ENCODE results near the gene RREB1.
A peak's percentile ranks its signal among the peaks of the same experiment; 100 is the strongest.

The RREB1 gene

DNA sequence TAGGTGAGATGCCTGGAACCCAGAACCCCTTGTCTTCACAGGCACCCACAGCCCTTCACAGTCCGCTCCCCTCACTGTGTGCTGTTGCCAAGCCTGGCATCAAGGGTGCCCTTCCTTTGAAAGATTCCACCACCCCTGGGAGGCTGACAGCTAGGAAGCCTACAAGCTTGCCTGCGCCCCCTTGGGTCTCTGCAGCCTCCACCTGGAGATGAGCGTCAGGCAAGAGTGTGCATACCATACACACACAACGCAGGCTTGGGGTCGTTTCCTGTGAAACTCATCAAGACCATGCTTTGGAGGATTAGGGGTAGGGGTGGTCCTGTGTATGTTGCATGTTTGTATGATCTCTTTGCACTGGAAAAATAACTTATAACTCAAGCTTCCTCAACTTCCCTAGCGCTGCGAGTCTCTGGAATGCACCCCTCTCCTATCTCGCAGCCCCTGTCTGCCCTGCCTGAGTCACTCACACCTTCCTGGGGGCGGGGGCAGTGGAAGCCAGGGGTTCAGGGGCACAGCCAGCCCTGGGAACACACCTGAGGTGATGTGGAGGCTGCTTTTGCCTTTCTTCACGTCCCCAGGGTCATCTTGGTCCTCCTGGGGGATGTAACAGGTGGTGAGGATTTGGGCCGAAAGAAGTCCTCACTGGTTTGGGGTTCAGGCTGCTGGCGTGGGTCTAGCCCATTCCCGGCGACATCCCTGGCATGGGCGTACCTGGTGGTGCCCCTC lies 138.1 kb downstream of the RREB1 start:
- no peak for DNase-seq (ENCODE audit: low spot score)

DNA sequence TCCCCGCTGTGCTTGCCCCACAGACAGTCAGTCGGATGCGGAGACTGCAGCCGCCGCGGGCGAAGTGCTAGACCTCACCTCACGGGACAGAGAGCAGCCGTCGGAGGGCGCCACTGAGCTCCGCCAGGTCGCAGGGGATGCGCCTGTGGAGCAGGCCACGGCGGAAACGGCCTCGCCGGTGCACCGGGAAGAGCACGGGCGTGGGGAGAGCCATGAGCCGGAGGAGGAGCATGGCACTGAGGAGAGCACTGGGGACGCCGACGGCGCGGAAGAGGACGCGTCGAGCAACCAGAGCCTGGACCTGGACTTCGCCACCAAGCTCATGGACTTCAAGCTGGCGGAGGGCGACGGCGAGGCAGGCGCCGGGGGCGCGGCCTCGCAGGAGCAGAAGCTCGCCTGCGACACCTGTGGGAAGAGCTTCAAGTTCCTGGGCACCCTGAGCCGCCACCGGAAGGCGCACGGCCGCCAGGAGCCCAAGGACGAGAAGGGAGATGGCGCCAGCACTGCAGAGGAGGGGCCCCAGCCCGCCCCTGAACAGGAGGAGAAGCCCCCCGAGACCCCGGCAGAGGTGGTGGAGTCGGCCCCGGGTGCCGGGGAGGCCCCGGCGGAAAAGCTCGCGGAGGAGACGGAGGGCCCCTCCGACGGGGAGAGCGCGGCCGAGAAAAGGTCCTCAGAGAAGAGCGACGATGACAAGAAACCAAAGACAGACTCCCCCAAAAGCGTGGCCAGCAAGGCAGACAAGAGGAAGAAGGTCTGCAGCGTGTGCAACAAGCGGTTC lies 138.8 kb downstream of the RREB1 start:
- no peak for DNase-seq (ENCODE audit: low spot score)

DNA sequence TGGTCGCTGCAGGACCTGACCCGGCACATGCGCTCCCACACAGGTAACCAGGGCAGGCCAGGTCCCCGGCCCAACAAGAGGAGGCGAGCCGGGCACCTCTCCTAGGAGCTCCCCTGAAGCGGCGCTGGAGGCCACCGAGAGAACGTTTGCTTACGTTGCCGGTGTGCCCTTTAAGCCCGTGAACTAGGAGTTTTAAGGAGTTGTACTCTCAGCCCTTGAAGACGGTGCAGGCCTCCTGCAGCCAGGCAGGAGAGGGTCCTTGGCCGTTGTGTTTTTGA lies 139.4 kb downstream of the RREB1 start:
- no peak for DNase-seq (ENCODE audit: low spot score)

DNA sequence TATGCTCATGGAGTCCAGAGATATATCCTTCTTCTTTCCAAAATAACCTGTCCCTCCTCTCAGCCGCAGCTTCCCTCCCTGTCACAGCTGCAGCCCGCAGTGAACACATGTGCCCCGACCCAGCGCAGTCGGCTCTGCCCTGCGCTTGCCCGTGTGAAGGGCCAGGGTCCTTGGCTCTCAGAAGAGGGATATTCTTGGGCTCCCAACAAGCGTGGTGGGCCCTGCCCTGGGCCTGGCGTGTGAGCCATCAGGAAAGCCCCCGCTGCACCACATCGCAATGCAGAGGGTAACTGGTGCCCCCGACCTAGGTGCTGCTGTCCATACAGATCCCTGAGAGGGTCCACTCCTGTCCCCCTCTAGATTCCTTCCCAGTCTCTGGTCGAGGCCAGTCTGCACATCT lies 140.1 kb downstream of the RREB1 start:
- no peak for DNase-seq (ENCODE audit: low spot score)

DNA sequence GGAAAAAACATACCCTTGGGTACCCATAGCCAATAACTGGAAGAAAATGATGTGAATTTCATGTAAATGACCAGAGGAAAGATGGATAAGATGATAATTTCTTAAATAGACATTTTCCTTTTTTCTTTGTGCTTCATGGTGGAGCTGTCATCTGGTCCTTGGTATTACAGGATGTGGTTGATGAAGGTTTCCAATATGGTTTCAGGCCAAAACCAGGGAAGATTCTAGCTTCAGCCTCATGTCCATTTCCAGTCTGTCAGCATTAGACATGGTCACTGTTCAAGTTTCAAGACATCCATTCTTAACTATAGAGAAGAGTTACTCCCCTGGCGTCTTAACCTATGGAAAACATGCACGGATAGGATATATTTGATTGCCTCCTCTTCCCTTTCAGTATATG lies 141.6 kb downstream of the RREB1 start:
- DNase-seq (ENCODE audit: low spot score), result peak; percentile 38

DNA sequence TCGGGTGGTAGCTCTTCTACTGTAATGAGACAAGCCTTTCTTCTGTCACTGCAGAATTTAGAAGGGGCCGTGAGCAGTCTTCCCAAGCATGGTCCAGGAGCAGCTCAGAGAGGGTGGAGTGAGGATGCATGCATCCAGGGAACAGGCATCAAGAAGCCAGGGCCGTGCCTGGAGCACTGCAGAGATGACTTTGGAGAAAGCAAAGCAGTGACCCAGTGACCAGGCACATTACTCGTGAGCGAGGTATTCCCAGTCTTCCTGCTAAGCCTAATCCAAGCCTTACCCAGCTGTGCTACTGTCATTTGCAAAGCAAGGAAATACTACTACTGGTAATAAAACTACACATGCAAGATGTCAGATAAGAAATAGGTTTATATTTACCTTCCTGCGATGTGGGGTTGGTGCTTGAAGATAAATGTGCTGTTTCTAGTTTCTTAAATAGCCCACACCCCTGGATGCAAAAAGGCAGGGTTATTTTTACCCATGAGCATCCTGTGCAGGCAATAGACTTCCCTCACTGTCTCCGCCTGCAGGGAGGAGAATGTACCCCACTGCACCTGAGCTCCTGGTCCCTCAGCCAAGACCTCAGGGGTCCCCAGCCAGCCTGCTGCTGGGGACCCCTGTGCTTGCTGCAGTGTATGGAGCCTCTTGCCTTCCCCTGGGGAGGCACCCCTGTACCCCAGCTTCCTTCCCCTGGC lies 142.3 kb downstream of the RREB1 start:
- no peak for DNase-seq (ENCODE audit: low spot score)

DNA sequence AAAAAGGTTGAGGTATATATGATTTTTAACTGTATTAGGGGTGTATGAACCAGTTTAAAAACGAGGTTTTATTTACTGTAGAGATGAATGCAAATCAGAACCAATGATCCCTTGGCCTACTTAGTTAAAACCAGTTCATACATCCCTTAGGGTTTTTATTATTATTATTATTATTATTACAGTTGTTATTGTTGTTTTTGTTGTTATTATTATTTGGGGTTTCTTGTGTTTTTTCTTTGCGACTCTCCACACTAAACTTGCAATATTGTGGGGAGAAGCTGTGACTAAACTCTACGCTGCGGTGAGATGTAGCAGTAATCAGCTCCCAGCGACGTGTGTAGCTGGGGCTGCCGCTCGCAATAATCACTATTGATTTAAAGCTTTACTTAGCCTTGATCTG lies 143.1 kb downstream of the RREB1 start:
- no peak for DNase-seq (ENCODE audit: low spot score)

DNA sequence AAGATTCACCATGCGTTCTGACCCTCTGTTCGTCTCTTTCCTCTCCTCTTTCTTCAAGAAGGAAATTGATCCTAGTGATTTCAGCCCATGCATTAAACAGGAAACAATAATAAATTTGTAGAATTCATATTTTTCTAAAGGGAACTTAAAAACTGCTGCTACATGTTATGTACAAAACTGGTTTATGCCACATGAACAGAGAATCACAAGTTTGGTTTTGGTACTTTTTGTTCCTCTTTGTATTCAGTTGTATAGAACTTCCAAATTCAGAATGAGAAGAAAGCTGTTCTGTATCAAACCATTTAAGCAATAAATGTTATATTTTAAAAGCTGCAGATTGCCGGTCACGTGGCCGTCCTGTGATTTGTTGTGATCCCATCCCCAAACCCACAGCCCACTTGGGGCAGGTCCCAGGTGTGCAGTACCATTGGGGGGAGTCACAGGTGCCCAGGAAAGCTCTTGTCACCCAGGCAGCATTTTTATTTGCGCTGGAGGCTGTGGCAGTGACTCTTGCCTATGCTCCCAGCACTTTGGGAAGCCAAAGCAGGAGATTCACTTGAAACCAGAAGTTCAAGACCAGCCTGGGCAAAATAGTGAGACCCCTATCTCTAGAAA lies 144.0 kb downstream of the RREB1 start:
- DNase-seq (ENCODE audit: low spot score), result no peak

DNA sequence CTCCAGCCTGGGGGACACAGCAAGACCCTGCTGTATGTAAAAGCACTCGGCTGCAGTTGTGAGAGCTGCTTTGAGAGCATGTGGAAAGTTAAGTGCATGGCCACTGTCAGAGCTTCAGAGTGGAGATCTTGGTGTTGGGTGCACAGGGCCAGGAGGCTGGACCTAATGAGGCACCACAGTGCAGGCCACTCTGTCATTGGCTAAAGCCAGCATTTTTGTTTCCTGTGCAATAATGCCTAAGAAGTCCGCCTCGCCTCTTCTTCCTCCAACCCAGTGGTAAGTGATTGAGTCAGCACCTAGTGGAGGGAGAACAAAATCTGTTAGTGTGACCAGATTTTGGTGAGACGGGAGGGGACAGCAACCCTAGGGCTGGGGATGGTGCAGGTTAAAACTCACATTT lies 144.6 kb downstream of the RREB1 start:
- DNase-seq (ENCODE audit: low spot score), result no peak

DNA sequence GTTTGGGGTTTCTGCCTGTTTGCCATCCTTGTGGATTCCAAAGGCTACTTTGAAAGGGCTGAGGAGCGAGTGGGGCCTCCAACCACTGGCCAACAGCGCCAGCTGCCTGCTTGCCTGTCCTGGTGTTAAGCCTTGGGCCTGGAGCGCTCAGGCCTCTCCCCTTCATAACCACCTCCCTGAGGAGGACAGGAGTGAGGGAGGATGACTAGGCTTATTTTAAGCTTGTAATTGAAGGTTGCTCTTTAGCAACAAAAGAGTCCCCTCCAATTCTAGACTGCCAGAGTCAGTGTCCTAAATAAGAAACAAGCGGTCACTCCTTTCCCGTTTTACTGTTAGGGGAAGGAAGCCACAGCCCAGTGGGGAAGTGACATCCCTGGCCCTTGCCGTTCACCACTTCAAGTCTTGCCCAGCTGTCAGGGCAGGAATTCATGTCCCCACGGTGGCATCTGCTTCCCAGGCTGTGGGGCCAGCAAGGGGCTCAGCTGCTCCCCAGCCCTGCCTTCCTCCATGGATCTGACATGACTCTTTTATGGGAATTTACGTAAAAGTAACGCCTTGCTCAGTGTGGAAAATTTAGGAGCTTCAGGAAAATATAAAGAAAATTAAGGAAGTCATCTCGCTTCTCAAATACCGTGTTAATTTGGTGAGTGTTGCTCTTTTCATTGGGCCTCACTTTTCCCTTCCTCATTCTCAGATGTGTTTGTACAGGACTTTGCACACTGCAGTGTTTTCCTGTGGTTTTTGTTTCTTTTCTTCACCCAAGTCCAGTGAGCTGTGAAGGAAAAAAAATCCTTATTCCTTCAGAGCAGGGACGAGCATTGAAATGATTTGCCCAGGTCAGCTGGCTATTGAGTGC lies 147.4 kb downstream of the RREB1 start:
- no peak for DNase-seq (ENCODE audit: low spot score)

DNA sequence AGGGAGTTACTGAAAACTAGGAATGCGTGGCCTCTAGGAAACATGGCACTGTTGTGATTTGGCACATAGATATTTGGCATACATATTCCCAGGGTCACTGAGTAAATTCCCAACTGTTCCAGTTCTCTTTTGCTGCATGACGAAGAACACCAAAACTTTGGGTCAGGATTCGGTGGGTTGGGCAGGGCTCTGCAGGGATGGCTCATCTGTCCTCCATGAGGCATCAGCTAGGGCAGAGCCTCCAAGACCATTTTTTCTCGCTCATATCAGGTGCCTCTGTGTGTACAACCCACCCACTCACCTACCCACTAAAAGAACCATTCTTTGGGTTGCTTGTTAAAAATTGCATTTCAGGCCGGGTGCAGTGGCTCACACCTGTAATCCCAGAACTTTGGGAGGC lies 148.2 kb downstream of the RREB1 start:
- DNase-seq (ENCODE audit: low spot score), result no peak

DNA sequence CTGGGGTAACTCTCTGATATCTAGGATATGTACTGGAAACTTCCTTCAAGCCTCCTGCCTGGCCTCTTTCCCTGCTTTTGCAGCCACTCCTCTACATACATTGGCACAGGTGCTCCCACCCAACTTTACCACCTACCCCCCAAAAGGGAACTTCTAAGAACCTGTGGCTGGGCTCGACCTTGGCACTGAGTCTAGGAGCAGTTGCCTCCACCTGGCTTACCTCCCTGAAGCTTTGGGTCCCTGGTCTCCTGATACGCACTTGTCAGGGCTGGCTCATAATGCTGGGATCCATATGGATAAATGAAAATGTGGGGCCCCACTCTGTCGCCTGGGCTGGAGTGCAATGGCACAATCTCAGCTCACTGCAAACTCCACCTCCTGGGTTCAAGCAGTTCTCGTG lies 149.0 kb downstream of the RREB1 start:
- DNase-seq (ENCODE audit: low spot score), result no peak

DNA sequence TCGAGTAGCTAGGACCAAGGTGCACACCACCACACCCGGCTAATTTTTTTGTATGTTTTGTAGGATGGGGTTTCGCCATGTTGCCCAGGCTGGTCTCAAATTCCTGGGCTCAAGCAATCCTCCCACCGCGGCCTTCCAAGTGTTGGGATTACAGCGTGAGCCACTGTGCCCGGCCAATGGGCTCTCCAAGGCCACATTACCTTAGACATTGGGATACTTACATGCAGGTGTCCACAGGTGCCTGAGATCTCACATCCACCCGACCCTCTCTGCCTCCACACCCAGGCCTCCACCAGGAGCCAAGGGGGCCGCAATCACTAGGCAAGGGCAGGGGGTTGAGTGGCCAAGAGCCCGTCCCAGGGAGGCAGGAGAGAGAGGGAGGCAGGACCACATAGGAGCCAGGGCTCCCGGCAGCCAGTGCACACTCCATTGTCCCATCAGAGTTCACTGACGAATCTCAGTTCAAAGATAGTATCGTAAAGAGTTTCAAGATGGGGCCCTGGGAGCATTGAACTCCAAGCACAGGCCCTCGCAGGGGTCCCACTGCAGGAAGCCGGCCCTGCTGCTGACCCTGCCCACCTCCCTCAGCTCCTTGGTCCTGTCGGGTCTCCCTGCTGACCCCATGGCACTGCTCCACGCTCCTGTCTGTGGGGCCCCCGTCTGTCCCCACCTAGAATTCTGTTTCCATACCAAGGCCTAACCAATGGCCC lies 149.9 kb downstream of the RREB1 start:
- no peak for DNase-seq (ENCODE audit: low spot score)

DNA sequence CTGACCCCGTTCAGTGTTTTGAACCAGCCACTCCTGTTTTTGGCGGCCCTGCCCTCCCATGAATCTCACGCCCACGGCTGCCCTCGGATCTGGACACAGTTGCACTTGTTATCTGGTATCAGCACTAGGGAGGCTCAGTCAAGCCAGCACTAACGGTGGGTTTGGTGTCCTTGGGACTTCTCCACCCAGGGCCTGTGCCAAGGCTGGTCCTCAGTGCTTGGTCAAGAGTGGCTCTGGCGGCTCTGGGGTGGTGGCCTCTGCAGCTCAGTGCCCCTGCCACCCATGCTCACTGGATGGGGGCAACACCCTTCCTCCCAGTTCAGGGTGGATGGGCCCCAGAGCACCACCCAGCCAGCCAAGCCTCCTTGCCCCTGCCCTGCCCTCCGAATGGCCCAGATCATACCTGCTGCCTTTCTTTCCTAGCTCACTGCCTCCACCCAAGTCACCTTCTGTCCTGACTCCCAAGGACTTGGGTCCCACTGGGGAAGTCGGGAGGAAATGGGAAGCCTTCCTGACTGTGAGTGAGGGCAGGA lies 150.5 kb downstream of the RREB1 start:
- no peak for DNase-seq (ENCODE audit: low spot score)

DNA sequence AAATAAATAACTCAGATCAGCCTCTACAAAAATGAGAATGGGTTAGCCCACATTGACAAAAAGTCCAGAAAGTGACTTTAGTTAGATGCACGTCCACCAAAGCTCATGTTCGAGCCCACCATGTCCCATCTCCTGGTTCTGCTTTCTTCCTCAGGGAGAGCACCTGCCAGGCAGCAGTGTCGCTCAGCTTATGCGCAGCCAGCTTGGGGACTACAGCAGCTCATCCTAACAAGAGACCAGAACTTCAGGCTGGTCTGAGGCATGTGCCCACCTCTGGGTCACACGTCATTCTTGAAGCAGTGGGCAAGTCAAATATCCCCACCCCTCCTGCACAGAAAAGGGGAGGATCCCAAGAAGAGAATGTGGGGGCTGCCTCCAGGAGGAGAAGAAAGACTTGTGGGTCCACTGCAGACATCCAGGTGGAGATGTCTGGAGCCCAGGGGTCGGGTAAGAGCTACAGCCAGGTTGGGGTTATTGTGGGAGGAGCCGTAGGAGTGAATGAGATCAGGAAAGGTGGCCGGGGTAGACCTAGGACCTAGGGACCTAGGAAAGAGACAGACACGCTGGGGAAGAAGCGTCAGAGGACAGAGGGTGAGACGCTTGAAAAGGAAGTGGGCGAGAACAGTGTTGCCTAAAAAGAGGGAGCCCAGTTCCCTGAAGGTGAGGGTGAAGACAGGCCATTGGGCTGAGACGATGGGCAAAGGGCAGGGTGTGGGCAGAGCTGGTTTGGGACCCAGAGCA lies 152.7 kb downstream of the RREB1 start:
- no peak for DNase-seq (ENCODE audit: low spot score)

DNA sequence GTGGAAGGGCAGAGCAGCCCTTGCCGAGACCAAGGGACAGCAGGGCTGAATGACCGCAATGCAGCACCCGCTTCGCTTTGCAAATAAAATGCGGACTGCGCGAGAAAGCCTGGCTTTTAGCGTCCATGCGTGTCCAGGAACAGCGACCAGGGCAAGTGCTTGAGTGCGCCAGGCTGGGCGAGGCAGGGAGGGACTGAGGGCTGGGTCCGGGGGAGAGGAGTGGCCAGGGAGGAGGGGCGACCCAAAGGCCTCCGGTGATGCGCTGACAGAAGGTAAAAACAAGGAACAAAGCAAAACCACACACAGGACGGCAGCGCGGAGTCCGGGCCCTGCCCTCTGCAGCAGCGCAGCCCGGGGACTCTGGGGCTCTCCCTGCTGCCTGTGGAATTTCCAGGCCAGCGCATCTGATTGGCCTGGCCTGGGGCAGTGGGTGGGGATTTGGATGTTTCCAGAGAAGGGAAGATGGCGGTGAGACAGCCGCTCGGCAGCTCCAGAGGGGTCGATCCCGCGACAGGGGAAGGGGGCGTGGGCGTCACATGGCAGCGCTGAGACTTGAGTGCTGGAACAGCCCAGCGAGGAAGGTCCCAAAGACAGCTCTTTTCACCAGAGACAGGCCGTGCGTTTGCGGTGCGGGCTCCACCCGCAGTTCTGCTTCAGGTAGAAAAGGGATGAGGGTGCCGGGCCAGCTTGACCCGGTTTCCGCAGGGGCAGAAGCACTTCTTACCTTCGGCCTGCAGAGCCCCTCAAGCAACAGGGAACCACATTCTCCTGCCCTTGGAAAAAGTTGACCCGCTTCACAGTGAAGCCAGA lies 153.5 kb downstream of the RREB1 start:
- DNase-seq (ENCODE audit: low spot score), result peak; percentile 98

DNA sequence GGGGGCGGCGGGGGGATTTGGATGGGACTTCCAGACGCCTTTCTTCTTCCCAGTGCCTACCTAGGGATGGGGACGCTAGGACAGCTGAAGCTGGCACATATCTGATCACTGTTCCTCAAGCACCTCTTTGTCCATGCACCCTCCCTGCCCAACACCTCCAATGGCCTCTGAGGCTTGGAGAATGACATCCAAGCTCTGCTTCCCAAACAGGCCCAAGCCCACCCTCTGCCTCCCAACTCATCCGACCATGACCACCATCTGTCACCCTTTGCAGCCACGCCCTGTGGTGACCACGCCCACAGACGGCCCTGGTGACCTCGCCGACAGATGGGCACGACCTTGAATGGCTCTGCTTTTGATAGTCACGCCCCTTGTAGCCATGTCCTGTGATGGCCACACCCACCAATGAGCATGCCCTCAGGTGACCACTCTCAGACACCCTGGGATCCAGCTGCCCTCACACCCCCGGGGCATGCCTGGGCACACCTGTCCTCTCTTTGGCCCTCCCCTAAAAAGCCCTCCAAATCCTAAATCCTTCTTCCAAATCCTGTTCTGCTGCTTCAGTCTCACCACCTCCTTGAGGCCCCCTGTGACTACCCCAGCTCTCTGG lies 154.2 kb downstream of the RREB1 start:
- DNase-seq (ENCODE audit: low spot score), result no peak

DNA sequence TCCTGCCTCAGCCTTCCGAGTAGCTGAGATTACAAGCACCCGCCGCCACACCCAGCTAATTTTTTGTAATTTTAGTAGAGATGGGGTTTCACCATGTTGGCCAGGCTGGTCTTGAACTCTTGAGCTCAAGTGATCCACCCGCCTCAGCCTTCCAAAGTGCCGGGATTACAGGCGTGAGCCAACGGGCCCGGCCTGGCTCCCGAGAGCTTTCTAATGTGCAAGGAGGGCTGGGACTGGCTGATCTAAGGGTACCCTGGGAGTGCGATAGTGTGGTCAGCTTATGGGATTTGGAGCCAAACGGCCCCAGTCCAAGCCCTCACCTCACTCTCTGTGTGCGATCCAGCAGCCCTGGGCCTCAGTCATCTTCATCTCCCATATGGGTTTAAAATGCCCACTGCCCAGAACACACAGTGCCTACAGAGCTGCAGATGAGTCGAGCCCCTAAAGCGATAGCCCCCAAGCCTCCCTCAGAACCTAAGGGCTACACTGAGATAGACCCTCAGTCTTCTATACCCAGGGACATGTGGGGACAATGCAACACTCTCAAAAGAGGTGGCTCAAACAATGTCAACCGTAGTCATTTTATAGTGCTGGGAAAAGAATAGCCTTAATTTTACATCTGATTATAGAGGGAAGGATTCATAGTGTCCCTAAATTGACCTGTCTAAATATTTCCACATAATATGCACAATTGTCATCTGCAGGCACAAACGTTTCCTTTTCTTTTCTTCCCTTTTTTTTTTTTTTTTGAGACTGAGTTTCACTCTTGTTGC lies 155.2 kb downstream of the RREB1 start:
- no peak for DNase-seq (ENCODE audit: low spot score)

Measured in AG20443 (cell line).